A549 (cell line): Measurements from ENCODE around the gene ODC1. TPM values are rescaled to one million over a fixed set of nuclear protein-coding genes. Genes with fewer than 3 reads are reported as not detected.
A peak's percentile ranks its signal among the peaks of the same experiment; 100 is the strongest.

Experiments used
- ATAC-seq, 2 experiments: fragments of 200-7000 bp in 1 of 2; fragments of >200 bp in 1 of 2; cut with Nextera tagmentation in 1 of 2; cut with Tn5 transposase in 1 of 2; 3 replicates each; pipeline versions ENCODE4 v1.8.0 to v1.9.1; 2018 to 2020; ENCODE audit warnings: mild to moderate bottlenecking in 1 of 2, moderate library complexity in 1 of 2
- CTCF ChIA-PET: fragments of 300-600 bp; sonication (Branson Sonifier 250); formaldehyde crosslinking; extraction: SDS; loops from one replicate; lab custom pipeline; 2021; ENCODE audit warnings: antibody characterized with exemption, inconsistent platforms; lab: Yijun Ruan, JAX
- POLR2A ChIA-PET: fragments of 350-600 bp; formaldehyde crosslinking; extraction: SDS; loops from one replicate; lab custom pipeline; 2021; ENCODE audit warnings: antibody characterized with exemption, inconsistent platforms; lab: Yijun Ruan, JAX
- DNase-seq, 2 experiments: peaks; one replicate each; pipeline versions ENCODE4 v3.0.0 to v3.0.0-alpha.2; 2011 to 2016; ENCODE audit warnings: low read depth in 1 of 2, low spot score in 1 of 2
- FAIRE-seq: peaks from 2 replicates; lab custom pipeline; 2011; peaks lifted over from hg19 to GRCh38; lab: Jason Lieb, UNC
- H3K27ac ChIP-seq, 2 experiments: fragments of >200 bp; sonication (Bioruptor Twin); formaldehyde crosslinking; 3 replicates each; pipeline ENCODE4 v1.5.1; 2016 to 2017
- H3K4me1 ChIP-seq: fragments of >200 bp; sonication (Bioruptor Twin); formaldehyde crosslinking; 3 replicates; pipeline ENCODE4 v1.6.1; 2016
- H3K4me2 ChIP-seq: fragments of >200 bp; sonication (Bioruptor Twin); formaldehyde crosslinking; 3 replicates; pipeline ENCODE4 v1.6.1; 2016
- H3K4me3 ChIP-seq: fragments of >200 bp; sonication (Bioruptor Twin); formaldehyde crosslinking; 3 replicates; pipeline ENCODE4 v1.5.1; 2016
- H3K9me3 ChIP-seq: fragments of >200 bp; sonication (Bioruptor Twin); formaldehyde crosslinking; 3 replicates; pipeline ENCODE4 v1.6.1; 2016
- ATOH8 ChIP-seq: fragments of 250-450 bp; sonication (Bioruptor Pico); IDR thresholded peaks from 2 replicates; pipeline ENCODE4 v1.5.0; 2020; ENCODE audit warnings: low read depth, mild to moderate bottlenecking, moderate library complexity
- BHLHE40 ChIP-seq: IDR thresholded peaks from 2 replicates; pipeline ENCODE4 v1.6.1; 2012; ENCODE audit warnings: low read depth, low read length, inconsistent platforms
- CBX2 ChIP-seq: fragments of 200-600 bp; sonication (generic); IDR thresholded peaks from 2 replicates; pipeline ENCODE4 v1.6.1; 2016; ENCODE audit warnings: low read depth, mild to moderate bottlenecking, borderline replicate concordance
- CEBPB ChIP-seq, 2 experiments: fragments of >200 bp in 1 of 2; sonication (Bioruptor Twin) in 1 of 2; formaldehyde crosslinking in 1 of 2; IDR thresholded peaks; 2 replicates each; pipeline ENCODE4 v1.6.1; 2012 to 2016
- EHMT2 ChIP-seq: fragments of 200-600 bp; sonication (generic); IDR thresholded peaks from 2 replicates; pipeline ENCODE4 v1.6.1; 2016; ENCODE audit warnings: antibody characterized with exemption, low read depth, mild to moderate bottlenecking, moderate library complexity
- ESRRA ChIP-seq: fragments of 150-350 bp; IDR thresholded peaks from 2 replicates; pipeline ENCODE4 v1.6.1; 2014; ENCODE audit warnings: mild to moderate bottlenecking, low read length, borderline replicate concordance
- FOSL2 ChIP-seq, 2 experiments: fragments of 450-650 bp in 1 of 2; fragments of >200 bp in 1 of 2; sonication (Bioruptor Twin) in 1 of 2; formaldehyde crosslinking; IDR thresholded peaks; 2 replicates each; pipeline versions ENCODE4 v1.5.0 to v1.6.1; 2016 to 2020; ENCODE audit warnings: mild to moderate bottlenecking in 1 of 2, moderate library complexity in 1 of 2
- HES2 ChIP-seq: fragments of >200 bp; sonication (Bioruptor Twin); formaldehyde crosslinking; IDR thresholded peaks from 2 replicates; pipeline ENCODE4 v1.6.1; 2016
- KDM1A ChIP-seq: fragments of 200-600 bp; sonication (generic); IDR thresholded peaks from 2 replicates; pipeline ENCODE4 v1.6.1; 2016; ENCODE audit warnings: low read depth, mild to moderate bottlenecking
- KDM5A ChIP-seq: fragments of 200-600 bp; sonication (generic); IDR thresholded peaks from 2 replicates; pipeline ENCODE4 v1.6.1; 2016; ENCODE audit warnings: antibody characterized with exemption, mild to moderate bottlenecking
- MAFK ChIP-seq: fragments of 450-650 bp; IDR thresholded peaks from 2 replicates; pipeline ENCODE4 v1.6.1; 2014; ENCODE audit not compliant: partially characterized antibody
- MAZ ChIP-seq: fragments of 150-350 bp; IDR thresholded peaks from 2 replicates; pipeline ENCODE4 v1.6.1; 2014; ENCODE audit warnings: antibody characterized with exemption, low read depth, low read length, borderline replicate concordance
- POLR2A ChIP-seq: IDR thresholded peaks from 2 replicates; pipeline ENCODE4 v1.6.1; 2012; ENCODE audit warnings: mild to moderate bottlenecking, low read length
- RFX5 ChIP-seq: fragments of 450-650 bp; IDR thresholded peaks from 2 replicates; pipeline ENCODE4 v1.7.1; 2014; ENCODE audit warnings: antibody characterized with exemption, mild to moderate bottlenecking, moderate library complexity
- RNF2 ChIP-seq: fragments of 200-600 bp; sonication (generic); IDR thresholded peaks from 2 replicates; pipeline ENCODE4 v1.6.1; 2016; ENCODE audit warnings: low read depth, mild to moderate bottlenecking, antibody characterized with exemption, moderate library complexity, borderline replicate concordance
- ZNF302 ChIP-seq: fragments of 250-450 bp; sonication (Bioruptor Pico); IDR thresholded peaks from 2 replicates; pipeline ENCODE4 v1.9.0; 2021; ENCODE audit warnings: inconsistent platforms, mild to moderate bottlenecking, moderate library complexity
- ZSCAN20 ChIP-seq: fragments of 250-450 bp; sonication (Bioruptor Pico); IDR thresholded peaks from 2 replicates; pipeline ENCODE4 v1.8.0; 2022; ENCODE audit warnings: mild to moderate bottlenecking, moderate library complexity
- WGBS: methylation state at CpG from one replicate; pipeline ENCODE4 v1.1.6; 2017; ENCODE audit errors: missing lambda C conversion rate; 5-methylcytosine and 5-hydroxymethylcytosine counted together
- polyA plus RNA-seq, 4 experiments: library from polyadenylated mRNA; depleted of rRNA in 3 of 4; stranded (reverse); fragments of >200 nt; fragmentation: RNase III in 1 of 4; extraction: RNeasy Plus Mini Kit Qiagen cat#74134 plus additional on column Dnase treatment in 1 of 4; gene quantifications; 2 replicates in 3 of 4; 3 replicates in 1 of 4; pipeline ENCODE4 v1.2.3, GENCODE V29; 2011 to 2017
- small RNA-seq, 6 experiments: library from RNA; depleted of rRNA; stranded (forward); fragments of <200 nt; gene quantifications; one replicate each; pipeline ENCODE3, GENCODE V24; 2012

Gene ODC1
- polyA plus RNA-seq, 2 of the 4 experiments (the other 2 are of a cell fraction): 57.8 to 265 TPM

GRCh38 chr2:10392100-10392499 is 56.0 kb downstream of the ODC1 start:
- Histone ChIP-seq H3K4me3 (no peak overlapping the region), H3K27ac (peak overlapping the region in 1 of 2 experiments; percentile 26; a peak in 2 of 6 replicates), H3K4me2 (no peak overlapping the region), H3K9me3 (no peaks in the 10 kb centered on the region), H3K4me1 (peaks cover 58% of the 10 kb centered on the region)
- TF ChIP-seq ZNF302 (CRISPR knock-in tag) (no peak), MAZ (no peak), BHLHE40 (no peak), HES2 (no peak)
- ChIA-PET CTCF (interaction anchor here (1.1 to 7.8 kb wide), 8 partner anchors 9 to 195 kb away, joined by 3 to 44 read pairs (median 4); no protein-coding TSS in a partner anchor), POLR2A (no interaction called here)
- 93% methylated on average over 5 of the region's 5 CpGs for WGBS
- FAIRE-seq (no peak), DNase-seq (no peak), ATAC-seq (no peak)

- Histone ChIP-seq H3K4me3 (no peak overlapping the region), H3K9me3 (no peaks in the 10 kb centered on the region), H3K4me1 (peaks cover 75% of the 10 kb centered on the region), H3K27ac (peak overlapping the region; percentile 89; a peak in 5 of 6 replicates), H3K4me2 (peak overlapping the region; percentile 61)
- FAIRE-seq: no peak
- TF ChIP-seq KDM1A (no peak), ESRRA (no peak), ZNF302 (CRISPR knock-in tag) (no peak), RNF2 (no peak), MAFK (no peak), CBX2 (no peak), ATOH8 (CRISPR knock-in tag) (no peak), HES2 (no peak), RFX5 (no peak), POLR2A (no peak), ZSCAN20 (CRISPR knock-in tag) (no peak), EHMT2 (no peak), KDM5A (no peak), CEBPB (IDR thresholded peaks at IDR 0.05) (no peak), FOSL2 (IDR thresholded peaks at IDR 0.05) (no peak), FOSL2 (CRISPR knock-in tag; IDR thresholded peaks at IDR 0.05) (no peak)
- ATAC-seq: no peak
- DNase-seq: no peak
- 63% methylated on average over 6 of the region's 6 CpGs for WGBS
- CTCF ChIA-PET: interaction anchor here (1.0 to 7.8 kb wide), 7 partner anchors 8 to 266 kb away, joined by 3 to 44 read pairs (median 6); no protein-coding TSS in a partner anchor
- POLR2A ChIA-PET: no interaction called here
Observed at GRCh38 chr2:10390369-10390801, 57.7 kb downstream of the ODC1 start.

Small RNAs within 50 kb of the gene (small RNA-seq; reads per million reads assigned to genes)
- 4.3 to 152 (median 8.5) reads per million in 6 experiments for gene SNORA80B

Other genes with a start within 250 kb of the ODC1 start
- gene HPCAL1, start 145.4 kb downstream of the ODC1 start, polyA plus RNA-seq (2011; rRNA removed): 37.8 and 44.4 TPM in 2 replicates
- gene HPCAL1, start 145.4 kb downstream of the ODC1 start, polyA plus RNA-seq (2017; fragmentation: RNase III; extraction: RNeasy Plus Mini Kit Qiagen cat#74134 plus additional on column Dnase treatment): 66.4 to 78.8 TPM (median 66.9 TPM) in 3 replicates
- gene NOL10, start 241.6 kb upstream of the ODC1 start, polyA plus RNA-seq (2011; rRNA removed): 54.0 and 64.2 TPM in 2 replicates
- 38.9 to 46.0 TPM (median 39.1 TPM) in 3 replicates for gene NOL10, start 241.6 kb upstream of the ODC1 start, polyA plus RNA-seq (2017; fragmentation: RNase III; extraction: RNeasy Plus Mini Kit Qiagen cat#74134 plus additional on column Dnase treatment)